ENCODE measurements around the gene RAB17. TPM values are rescaled to one million over a fixed set of nuclear protein-coding genes. Genes with fewer than 3 reads are reported as not detected.
A peak's percentile ranks its signal among the peaks of the same experiment; 100 is the strongest.

Gene RAB17
- total and polyA plus RNA-seq, 2 of the 4 experiments (the other 2 are of a cell fraction): 0.41 TPM; not detected in 1

DNA sequence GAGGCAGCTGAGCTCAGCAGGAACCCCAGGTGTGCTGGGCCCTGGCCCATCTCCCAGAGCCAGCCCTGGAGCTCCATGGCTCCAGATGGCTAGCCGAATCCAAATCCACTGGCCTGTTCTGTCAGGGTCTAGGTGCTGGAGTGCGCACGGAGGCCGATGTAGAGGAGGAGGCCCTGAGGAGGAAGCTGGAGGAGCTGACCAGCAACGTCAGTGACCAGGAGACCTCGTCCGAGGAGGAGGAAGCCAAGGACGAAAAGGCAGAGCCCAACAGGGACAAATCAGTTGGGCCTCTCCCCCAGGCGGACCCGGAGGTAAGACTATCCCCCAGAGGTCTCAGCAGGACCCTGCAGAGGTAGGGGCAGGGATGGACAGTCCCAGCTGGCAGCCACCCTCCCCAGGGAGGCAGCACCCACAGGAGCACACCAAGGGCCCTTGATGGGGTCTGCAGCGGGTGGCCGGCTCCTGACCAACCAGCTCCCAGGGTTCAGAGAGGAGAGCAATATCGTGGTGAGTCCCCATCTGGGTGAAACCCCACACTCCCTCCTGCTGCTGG lies 50.2 kb downstream of the RAB17 start:
- DNase-seq: no peak
- BruUV-seq (replicated peaks): no TSS peak
- Histone ChIP-seq H4K91ac (ENCODE audit: insufficient read depth, low read depth, low read length) (no peak overlapping the region), H2AFZ (replicated peaks; ENCODE audit: low read length, poor library complexity) (peak overlapping the region; percentile 25), H3K4me1 (ENCODE audit: control insufficient read depth, insufficient read depth, low read length) (peaks cover 4% of the 10 kb centered on the region; the same call in 1 of the 2 replicates), H2BK5ac (ENCODE audit: low read depth, low read length, poor library complexity, severe bottlenecking) (no peak overlapping the region), H3K14ac (replicated peaks; ENCODE audit: low read depth, low read length) (no peak overlapping the region), H3K27ac (ENCODE audit: insufficient read depth, low read length) (no peak overlapping the region), H3K4ac (ENCODE audit: low read depth, low read length) (no peak overlapping the region), H2BK120ac (ENCODE audit: low read depth, low read length) (no peak overlapping the region), H3K56ac (ENCODE audit: extremely low read depth, insufficient read depth, low read length) (no peak overlapping the region), H2BK20ac (ENCODE audit: low read depth, low read length) (no peak overlapping the region), H4K20me1 (ENCODE audit: insufficient read depth, low read length) (no peaks in the 10 kb centered on the region), H3K36me3 (ENCODE audit: control insufficient read depth, insufficient read depth, low read length) (no peaks in the 10 kb centered on the region), H2AK9ac (replicated peaks; ENCODE audit: low read depth, low read length, poor library complexity) (no peak overlapping the region), H3K79me1 (ENCODE audit: low read depth in 1 of 2, low read length in 2 of 2) (no peaks in the 10 kb centered on the region; a peak in 1 of 4 replicates), H3K9ac (ENCODE audit: low read depth, low read length) (no peak overlapping the region), H3K9me1 (ENCODE audit: insufficient read depth, low read length) (peaks cover 1% of the 10 kb centered on the region; the same call in 1 of the 2 replicates), H3K23ac (ENCODE audit: low read depth, low read length) (no peak overlapping the region), H3K18ac (ENCODE audit: low read depth, low read length) (no peak overlapping the region), H2BK15ac (ENCODE audit: low read depth, low read length) (no peak overlapping the region), H3K4me2 (ENCODE audit: low read depth, low read length) (no peak overlapping the region), H3K4me3 (ENCODE audit: insufficient read depth, low read depth, low read length) (no peak overlapping the region), H3K9me3 (ENCODE audit: control insufficient read depth, insufficient read depth, low read length) (no peaks in the 10 kb centered on the region), H4K5ac (ENCODE audit: low read depth, low read length) (no peak overlapping the region), H2AK5ac (ENCODE audit: low read depth, low read length) (no peak overlapping the region), H4K8ac (ENCODE audit: low read depth in 2 of 2, low read length in 2 of 2) (no peak overlapping the region), H3K27me3 (ENCODE audit: control insufficient read depth, insufficient read depth, low read length) (no peaks in the 10 kb centered on the region)
- 98% methylated on average over 7 of the region's 13 CpGs; no CpG with 5 or more reads in 1 of the 2 experiments for WGBS, 2 experiments (ENCODE audit: extremely low coverage in 2 of 2, insufficient read length in 1 of 2)
- intact Hi-C loops (cut with micrococcal nuclease): no loop called here
- dilution Hi-C loops (cut with HindIII; ENCODE audit: low sequenced_read_pairs, unreplicated experiment): no loop called here
- in situ Hi-C loops (cut with MboI; ENCODE audit: low sequenced_read_pairs): no loop called here
- no peak for TF ChIP-seq MAFK (IDR thresholded peaks at IDR 0.05; ENCODE audit: low read depth, low read length)
- TF ChIP-seq BHLHE40 (IDR thresholded peaks at IDR 0.05; ENCODE audit: low read depth, low read length): no peak
- no peak for TF ChIP-seq POLR2A (IDR thresholded peaks at IDR 0.05; ENCODE audit: low read depth, low read length)
- TF ChIP-seq CHD1 (IDR thresholded peaks at IDR 0.05; ENCODE audit: low read depth, low read length): no peak
- TF ChIP-seq, protein P1, sequence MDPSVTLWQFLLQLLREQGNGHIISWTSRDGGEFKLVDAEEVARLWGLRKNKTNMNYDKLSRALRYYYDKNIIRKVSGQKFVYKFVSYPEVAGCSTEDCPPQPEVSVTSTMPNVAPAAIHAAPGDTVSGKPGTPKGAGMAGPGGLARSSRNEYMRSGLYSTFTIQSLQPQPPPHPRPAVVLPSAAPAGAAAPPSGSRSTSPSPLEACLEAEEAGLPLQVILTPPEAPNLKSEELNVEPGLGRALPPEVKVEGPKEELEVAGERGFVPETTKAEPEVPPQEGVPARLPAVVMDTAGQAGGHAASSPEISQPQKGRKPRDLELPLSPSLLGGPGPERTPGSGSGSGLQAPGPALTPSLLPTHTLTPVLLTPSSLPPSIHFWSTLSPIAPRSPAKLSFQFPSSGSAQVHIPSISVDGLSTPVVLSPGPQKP (IDR thresholded peaks at IDR 0.05; ENCODE audit: borderline replicate concordance, low read depth, low read length): no peak
- TF ChIP-seq RFX5 (IDR thresholded peaks at IDR 0.05; ENCODE audit: low read depth, low read length): no peak
- TF ChIP-seq MXI1 (IDR thresholded peaks at IDR 0.05; ENCODE audit: borderline replicate concordance, low read depth, low read length): no peak
- no peak for TF ChIP-seq RCOR1 (IDR thresholded peaks at IDR 0.05; ENCODE audit: insufficient replicate concordance, low read length)
- no peak for TF ChIP-seq NFE2L2 (IDR thresholded peaks at IDR 0.05; ENCODE audit: low read depth, low read length)
- TF ChIP-seq, protein P2, sequence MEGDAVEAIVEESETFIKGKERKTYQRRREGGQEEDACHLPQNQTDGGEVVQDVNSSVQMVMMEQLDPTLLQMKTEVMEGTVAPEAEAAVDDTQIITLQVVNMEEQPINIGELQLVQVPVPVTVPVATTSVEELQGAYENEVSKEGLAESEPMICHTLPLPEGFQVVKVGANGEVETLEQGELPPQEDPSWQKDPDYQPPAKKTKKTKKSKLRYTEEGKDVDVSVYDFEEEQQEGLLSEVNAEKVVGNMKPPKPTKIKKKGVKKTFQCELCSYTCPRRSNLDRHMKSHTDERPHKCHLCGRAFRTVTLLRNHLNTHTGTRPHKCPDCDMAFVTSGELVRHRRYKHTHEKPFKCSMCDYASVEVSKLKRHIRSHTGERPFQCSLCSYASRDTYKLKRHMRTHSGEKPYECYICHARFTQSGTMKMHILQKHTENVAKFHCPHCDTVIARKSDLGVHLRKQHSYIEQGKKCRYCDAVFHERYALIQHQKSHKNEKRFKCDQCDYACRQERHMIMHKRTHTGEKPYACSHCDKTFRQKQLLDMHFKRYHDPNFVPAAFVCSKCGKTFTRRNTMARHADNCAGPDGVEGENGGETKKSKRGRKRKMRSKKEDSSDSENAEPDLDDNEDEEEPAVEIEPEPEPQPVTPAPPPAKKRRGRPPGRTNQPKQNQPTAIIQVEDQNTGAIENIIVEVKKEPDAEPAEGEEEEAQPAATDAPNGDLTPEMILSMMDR (conservative IDR thresholded peaks at IDR 0.05; ENCODE audit: low read depth, low read length): no peak
- TF ChIP-seq FOS (IDR thresholded peaks at IDR 0.05; ENCODE audit: low read depth, low read length): no peak
- TF ChIP-seq, protein P3, sequence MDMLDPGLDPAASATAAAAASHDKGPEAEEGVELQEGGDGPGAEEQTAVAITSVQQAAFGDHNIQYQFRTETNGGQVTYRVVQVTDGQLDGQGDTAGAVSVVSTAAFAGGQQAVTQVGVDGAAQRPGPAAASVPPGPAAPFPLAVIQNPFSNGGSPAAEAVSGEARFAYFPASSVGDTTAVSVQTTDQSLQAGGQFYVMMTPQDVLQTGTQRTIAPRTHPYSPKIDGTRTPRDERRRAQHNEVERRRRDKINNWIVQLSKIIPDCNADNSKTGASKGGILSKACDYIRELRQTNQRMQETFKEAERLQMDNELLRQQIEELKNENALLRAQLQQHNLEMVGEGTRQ (IDR thresholded peaks at IDR 0.05; ENCODE audit: low read depth, low read length): no peak
- ATAC-seq (ENCODE audit: low read depth): no peak
- CTCF ChIA-PET: interaction anchor here (1.2 kb wide), 1 partner anchor 28 kb away, joined by 4 read pairs; no protein-coding TSS in a partner anchor
- POLR2A ChIA-PET (ENCODE audit: unreplicated experiment): no interaction called here

Data from IMR-90 (cell line).